Mesenchymal stem cell (in vitro differentiated cells and primary cell): ENCODE results near the gene UPB1.
A peak's percentile ranks its signal among the peaks of the same experiment; 100 is the strongest.

Experiments
- DNase-seq: peaks from one replicate; pipeline ENCODE4 v3.0.0-alpha.2; 2013
- H2AFZ ChIP-seq: one replicate; pipeline ENCODE4 v1.6.1; 2013; ENCODE audit warnings: low read depth, mild to moderate bottlenecking, control low read depth, inconsistent platforms, low read length, moderate library complexity
- H2AK5ac ChIP-seq: 2 replicates; pipeline ENCODE4 v1.6.1; 2013; ENCODE audit warnings: low read length, moderate library complexity, mild to moderate bottlenecking, inconsistent platforms; ENCODE audit not compliant: severe bottlenecking
- H2BK120ac ChIP-seq: one replicate; pipeline ENCODE4 v1.6.1; 2013; ENCODE audit warnings: low read depth, mild to moderate bottlenecking, inconsistent platforms, low read length, moderate library complexity
- H2BK12ac ChIP-seq, 2 experiments: one replicate each; pipeline ENCODE4 v1.6.1; 2013; ENCODE audit warnings: inconsistent platforms in 2 of 2, low read length in 2 of 2, mild to moderate bottlenecking in 2 of 2, moderate library complexity in 2 of 2, control low read depth in 1 of 2
- H2BK15ac ChIP-seq: one replicate; pipeline ENCODE4 v1.6.1; 2013; ENCODE audit warnings: mild to moderate bottlenecking, low read depth, inconsistent platforms; ENCODE audit not compliant: poor library complexity, severe bottlenecking
- H2BK5ac ChIP-seq: 2 replicates; pipeline ENCODE4 v1.6.1; 2013; ENCODE audit warnings: low read depth, mild to moderate bottlenecking, low read length, control low read depth, inconsistent platforms; ENCODE audit not compliant: poor library complexity, severe bottlenecking
- H3K14ac ChIP-seq, 2 experiments: one replicate each; pipeline ENCODE4 v1.6.1; 2013; ENCODE audit warnings: inconsistent platforms in 2 of 2, low read length in 2 of 2, control low read depth in 1 of 2, mild to moderate bottlenecking in 1 of 2, moderate library complexity in 1 of 2
- H3K18ac ChIP-seq, 2 experiments: one replicate each; pipeline ENCODE4 v1.6.1; 2013; ENCODE audit warnings: inconsistent platforms in 2 of 2, low read length in 2 of 2, control low read depth in 1 of 2, low read depth in 1 of 2, mild to moderate bottlenecking in 1 of 2
- H3K23ac ChIP-seq, 2 experiments: one replicate each; pipeline ENCODE4 v1.6.1; 2013; ENCODE audit warnings: inconsistent platforms in 2 of 2, low read length in 2 of 2, mild to moderate bottlenecking in 2 of 2, moderate library complexity in 2 of 2, control low read depth in 1 of 2
- H3K27ac ChIP-seq: 2 replicates; pipeline ENCODE4 v1.5.1; 2013; ENCODE audit warnings: mild to moderate bottlenecking, moderate library complexity, low read length, control low read depth, inconsistent platforms; ENCODE audit not compliant: poor library complexity, severe bottlenecking
- H3K27me3 ChIP-seq, 2 experiments: 2 replicates each; pipeline versions ENCODE4 v1.6.1 to v1.7.0; 2013; ENCODE audit warnings: low read length in 2 of 2, mild to moderate bottlenecking in 2 of 2, moderate library complexity in 2 of 2, control low read depth in 1 of 2, inconsistent platforms in 1 of 2; ENCODE audit not compliant: control insufficient read depth in 1 of 2, insufficient read depth in 1 of 2
- H3K36me3 ChIP-seq, 2 experiments: 2 replicates each; pipeline versions ENCODE4 v1.6.1 to v1.7.0; 2013; ENCODE audit warnings: low read length in 2 of 2, control low read depth in 1 of 2, inconsistent platforms in 1 of 2, low read depth in 1 of 2, mild to moderate bottlenecking in 1 of 2; ENCODE audit not compliant: insufficient read depth in 2 of 2, control insufficient read depth in 1 of 2
- H3K4ac ChIP-seq, 2 experiments: one replicate each; pipeline ENCODE4 v1.6.1; 2013; ENCODE audit warnings: inconsistent platforms in 2 of 2, low read length in 2 of 2, mild to moderate bottlenecking in 2 of 2, moderate library complexity in 2 of 2, control low read depth in 1 of 2, low read depth in 1 of 2
- H3K4me1 ChIP-seq: 2 replicates; pipeline ENCODE4 v1.6.1; 2013; ENCODE audit warnings: low read depth, low read length, control low read depth; ENCODE audit not compliant: control insufficient read depth, insufficient read depth
- H3K4me2 ChIP-seq: 2 replicates; pipeline ENCODE4 v1.6.1; 2013; ENCODE audit warnings: low read length, mild to moderate bottlenecking, inconsistent platforms; ENCODE audit not compliant: poor library complexity, severe bottlenecking
- H3K4me3 ChIP-seq, 2 experiments: 2 replicates each; pipeline versions ENCODE4 v1.5.1 to v1.7.0; 2013; ENCODE audit warnings: low read length in 2 of 2, mild to moderate bottlenecking in 2 of 2, control low read depth in 1 of 2, low read depth in 1 of 2; ENCODE audit not compliant: insufficient read depth in 1 of 2
- H3K79me1 ChIP-seq: replicated peaks from 2 replicates; pipeline ENCODE4 v1.6.1; 2013; ENCODE audit warnings: mild to moderate bottlenecking, control low read depth, low read length, inconsistent platforms; ENCODE audit not compliant: poor library complexity, severe bottlenecking
- H3K9ac ChIP-seq: 2 replicates; pipeline ENCODE4 v1.7.0; 2013; ENCODE audit warnings: mild to moderate bottlenecking, low read length, moderate library complexity
- H3K9me3 ChIP-seq: 2 replicates; pipeline ENCODE4 v1.7.0; 2013; ENCODE audit warnings: mild to moderate bottlenecking, low read length; ENCODE audit not compliant: control insufficient read depth
- H4K8ac ChIP-seq: one replicate; pipeline ENCODE4 v1.6.1; 2013; ENCODE audit warnings: inconsistent platforms, mild to moderate bottlenecking, low read length, moderate library complexity
- H4K91ac ChIP-seq: one replicate; pipeline ENCODE4 v1.6.1; 2013; ENCODE audit warnings: mild to moderate bottlenecking, low read length, inconsistent platforms
- WGBS: methylation state at CpG from one replicate; pipeline ENCODE4 v1.1.7; 2013; ENCODE audit warnings: mixed read lengths; 5-methylcytosine and 5-hydroxymethylcytosine counted together

The UPB1 gene

GRCh38 chr22:24457894-24458420 lies 37.2 kb upstream of the UPB1 start:
- Histone ChIP-seq H3K4me1 (peaks cover 3% of the 10 kb centered on the region), H2AK5ac (no peak overlapping the region), H4K91ac (no peak overlapping the region), H3K27me3 (no peaks in the 10 kb centered on the region), H3K9ac (no peak overlapping the region), H3K4me3 (no peak overlapping the region), H3K36me3 (no peaks in the 10 kb centered on the region), H3K4me2 (no peak overlapping the region), H2BK15ac (no peak overlapping the region), H3K79me1 (no peaks in the 10 kb centered on the region), H4K8ac (no peak overlapping the region), H3K18ac (no peak overlapping the region), H3K14ac (no peak overlapping the region), H2BK5ac (no peak overlapping the region), H2BK120ac (no peak overlapping the region), H2AFZ (no peak overlapping the region), H3K23ac (no peak overlapping the region), H3K4ac (no peak overlapping the region), H2BK12ac (no peak overlapping the region), H3K9me3 (peaks cover under 1% of the 10 kb centered on the region), H3K27ac (no peak overlapping the region)
- no peak for DNase-seq
- WGBS = 98% methylated on average over 3 of the region's 3 CpGs

GRCh38 chr22:24459911-24460310 lies 35.2 kb upstream of the UPB1 start:
- H3K9me3 ChIP-seq = no peaks in the 10 kb centered on the region
- no peak overlapping the region for H2BK12ac ChIP-seq
- WGBS = 63% methylated on average over 1 of the region's 1 CpG
- H3K14ac ChIP-seq = no peak overlapping the region
- no peak overlapping the region for H3K4me3 ChIP-seq
- H4K8ac ChIP-seq = no peak overlapping the region
- H3K79me1 ChIP-seq = no peaks in the 10 kb centered on the region
- no peak overlapping the region for H3K23ac ChIP-seq
- H2BK15ac ChIP-seq = no peak overlapping the region
- no peak overlapping the region for H2AFZ ChIP-seq
- H3K27ac ChIP-seq = no peak overlapping the region
- H2BK120ac ChIP-seq = no peak overlapping the region
- no peak overlapping the region for H3K4ac ChIP-seq
- no peak overlapping the region for H3K9ac ChIP-seq
- H3K4me1 ChIP-seq = peaks cover 3% of the 10 kb centered on the region
- no peaks in the 10 kb centered on the region for H3K27me3 ChIP-seq
- H4K91ac ChIP-seq = no peak overlapping the region
- H3K18ac ChIP-seq = no peak overlapping the region
- no peaks in the 10 kb centered on the region for H3K36me3 ChIP-seq
- no peak overlapping the region for H2BK5ac ChIP-seq
- H2AK5ac ChIP-seq = no peak overlapping the region
- no peak overlapping the region for H3K4me2 ChIP-seq
- DNase-seq = no peak

GRCh38 chr22:24460418-24461089 lies 34.6 kb upstream of the UPB1 start:
- Histone ChIP-seq H3K36me3 (no peaks in the 10 kb centered on the region), H3K4me2 (peak overlapping the region; percentile 55), H2BK120ac (peak overlapping the region; percentile 15), H3K9me3 (no peaks in the 10 kb centered on the region), H2AK5ac (peak overlapping the region; percentile 82), H2AFZ (peak overlapping the region; percentile 54), H3K18ac (peak overlapping the region; percentile 61 to 62), H3K4ac (peak overlapping the region in 1 of 2 experiments; percentile 11), H3K9ac (no peak overlapping the region), H2BK5ac (no peak overlapping the region), H4K91ac (peak overlapping the region; percentile 89), H4K8ac (peak overlapping the region; percentile 54), H2BK15ac (no peak overlapping the region), H2BK12ac (no peak overlapping the region), H3K4me3 (no peak overlapping the region), H3K27me3 (no peaks in the 10 kb centered on the region), H3K23ac (no peak overlapping the region), H3K14ac (no peak overlapping the region), H3K4me1 (peaks cover 3% of the 10 kb centered on the region), H3K79me1 (no peaks in the 10 kb centered on the region), H3K27ac (peak overlapping the region; percentile 26)
- 64% methylated on average over 10 of the region's 10 CpGs for WGBS
- peak; percentile 50 for DNase-seq

GRCh38 chr22:24463071-24463760 lies 31.9 kb upstream of the UPB1 start:
- H3K9me3 ChIP-seq = no peaks in the 10 kb centered on the region
- no peak overlapping the region for H4K8ac ChIP-seq
- no peak overlapping the region for H2BK120ac ChIP-seq
- H3K36me3 ChIP-seq = no peaks in the 10 kb centered on the region
- H2AK5ac ChIP-seq = peak overlapping the region; percentile 55
- no peak overlapping the region for H3K14ac ChIP-seq
- no peak overlapping the region for H3K23ac ChIP-seq
- WGBS = 98% methylated on average over 6 of the region's 6 CpGs
- no peak for DNase-seq
- H3K27ac ChIP-seq = no peak overlapping the region
- no peak overlapping the region for H2BK12ac ChIP-seq
- H2AFZ ChIP-seq = no peak overlapping the region
- no peak overlapping the region for H4K91ac ChIP-seq
- no peak overlapping the region for H3K18ac ChIP-seq
- H3K79me1 ChIP-seq = no peaks in the 10 kb centered on the region
- H3K9ac ChIP-seq = no peak overlapping the region
- H3K4ac ChIP-seq = no peak overlapping the region
- H3K4me3 ChIP-seq = no peak overlapping the region
- no peak overlapping the region for H3K4me2 ChIP-seq
- H3K27me3 ChIP-seq = no peaks in the 10 kb centered on the region
- peaks cover 11% of the 10 kb centered on the region for H3K4me1 ChIP-seq
- no peak overlapping the region for H2BK5ac ChIP-seq
- H2BK15ac ChIP-seq = no peak overlapping the region
